ENCODE results near the gene LHFPL4. TPM values are rescaled to one million over a fixed set of nuclear protein-coding genes. Genes with fewer than 3 reads are reported as not detected.

LHFPL4 gene
- total RNA-seq, 4 donors from 2014 or later, result 0.04 to 0.13 TPM; not detected in 2

DNA sequence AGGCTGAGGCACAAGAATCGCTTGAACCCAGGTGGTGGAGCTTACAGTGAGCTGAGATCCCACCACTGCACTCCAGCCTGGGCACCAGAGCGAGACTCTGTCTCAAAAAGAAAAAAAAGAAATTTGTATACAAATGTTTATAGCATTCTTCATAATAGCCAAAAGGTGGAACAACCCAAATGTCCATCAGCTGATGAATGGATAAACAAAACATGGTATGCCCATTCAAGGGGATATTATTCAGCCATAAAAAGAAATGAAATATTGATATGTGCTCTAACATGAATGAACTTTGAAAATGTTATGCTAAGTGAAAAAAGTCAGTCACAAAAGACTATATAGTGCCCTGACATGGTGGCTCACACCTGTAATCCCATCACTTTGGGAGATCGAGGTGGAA, 11.4 kb downstream of the LHFPL4 start:
- ATAC-seq, result no peak
- Histone ChIP-seq H3K4me3 (no peak overlapping the region), H3K27me3 (peaks cover 24% of the 10 kb centered on the region), H3K4me1 (no peaks in the 10 kb centered on the region), H3K36me3 (no peaks in the 10 kb centered on the region), H3K9me3 (peaks cover 0 to 5% (median 0%) of the 10 kb centered on the region in 3 donors), H3K27ac (no peak overlapping the region)
- 83 to 97% methylated on average over 3 of the region's 3 CpGs for WGBS, 2 donors (ENCODE audit: low coverage in 1 of 2)
- TF ChIP-seq POLR2A (IDR thresholded peaks at IDR 0.05) (no peak), POLR2AphosphoS5 (IDR thresholded peaks at IDR 0.05) (no peak), CTCF (IDR thresholded peaks at IDR 0.05) (no peak), EP300 (IDR thresholded peaks at IDR 0.05) (no peak)

GRCh38 chr3:9536212-9536611, 17.4 kb downstream of the LHFPL4 start:
- TF ChIP-seq EP300 (IDR thresholded peaks at IDR 0.05), result no peak
- no peaks in the 10 kb centered on the region for H3K36me3 ChIP-seq
- no peak overlapping the region for H3K4me3 ChIP-seq
- no peaks in the 10 kb centered on the region for H3K4me1 ChIP-seq
- ATAC-seq, result no peak
- peaks cover 44% of the 10 kb centered on the region for H3K27me3 ChIP-seq
- no peak overlapping the region for H3K27ac ChIP-seq
- no peaks in the 10 kb centered on the region for H3K9me3 ChIP-seq

DNA sequence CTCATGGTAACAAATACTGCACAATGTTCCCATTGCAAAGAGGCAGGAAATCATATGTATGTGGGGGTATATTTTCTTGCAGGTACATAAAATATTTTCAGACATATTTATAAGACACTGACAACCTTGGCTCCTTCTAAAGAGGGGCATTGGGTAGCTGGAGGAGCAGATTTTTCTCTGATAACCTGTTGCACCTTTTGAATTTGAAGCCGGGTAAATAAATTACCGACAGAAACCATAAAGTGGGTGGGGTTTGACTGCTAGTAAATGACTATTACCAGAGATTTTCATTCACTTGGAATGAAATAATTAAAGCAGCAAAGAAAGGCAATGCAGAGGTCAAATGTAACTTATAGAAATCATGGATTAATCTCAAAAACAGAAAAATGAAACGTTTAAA, 19.2 kb downstream of the LHFPL4 start:
- TF ChIP-seq CTCF (IDR thresholded peaks at IDR 0.05) (no peak), POLR2A (IDR thresholded peaks at IDR 0.05) (no peak), EP300 (IDR thresholded peaks at IDR 0.05) (no peak), POLR2AphosphoS5 (IDR thresholded peaks at IDR 0.05) (no peak)
- Histone ChIP-seq H3K27ac (no peak overlapping the region), H3K4me3 (no peak overlapping the region), H3K36me3 (no peaks in the 10 kb centered on the region), H3K4me1 (no peaks in the 10 kb centered on the region), H3K27me3 (peaks cover 44% of the 10 kb centered on the region), H3K9me3 (peaks cover 0 to 10% (median 0%) of the 10 kb centered on the region in 3 donors)
- 72 to 80% methylated on average over 2 to 3 of the region's 3 CpGs for WGBS, 2 donors (ENCODE audit: low coverage in 1 of 2)
- no peak for ATAC-seq

- ATAC-seq, result no peak
- 20 to 65% methylated on average over 1 to 2 of the region's 2 CpGs for WGBS, 2 donors (ENCODE audit: low coverage in 1 of 2)
These were observed 28.5 kb downstream of the LHFPL4 start for GRCh38 chr3:9525078-9525477.

DNA sequence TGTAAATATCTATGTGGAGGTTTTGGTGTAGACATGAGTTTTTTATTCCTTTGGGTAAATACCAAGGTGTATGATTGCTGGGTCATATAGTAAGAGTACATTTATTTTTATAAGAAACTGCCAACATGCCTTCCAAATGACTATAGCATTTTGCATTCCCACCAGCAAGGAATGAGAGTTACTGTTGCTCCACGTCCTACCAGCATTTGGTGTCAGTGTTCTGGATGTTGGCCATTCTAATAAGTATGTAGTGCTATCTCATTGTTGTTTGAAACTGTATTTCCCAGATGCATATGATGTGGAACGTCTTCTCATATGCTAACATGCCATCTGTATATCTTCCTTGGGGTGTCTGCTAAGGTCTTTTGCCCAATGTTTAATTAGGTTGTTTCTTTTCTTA, 38.7 kb downstream of the LHFPL4 start:
- Histone ChIP-seq H3K9me3 (peaks cover 0 to 10% (median 0%) of the 10 kb centered on the region in 3 donors), H3K27me3 (peaks cover 13% of the 10 kb centered on the region), H3K4me1 (no peaks in the 10 kb centered on the region), H3K27ac (no peak overlapping the region), H3K4me3 (no peak overlapping the region), H3K36me3 (no peaks in the 10 kb centered on the region)
- WGBS, 2 donors (ENCODE audit: low coverage in 1 of 2), result 49 to 61% methylated on average over 2 of the region's 2 CpGs
- no peak for ATAC-seq
- TF ChIP-seq EP300 (IDR thresholded peaks at IDR 0.05) (no peak), CTCF (IDR thresholded peaks at IDR 0.05) (no peak), POLR2A (IDR thresholded peaks at IDR 0.05) (no peak), POLR2AphosphoS5 (IDR thresholded peaks at IDR 0.05) (no peak)

More at GRCh38 chr3:9525078-9525477, 28.5 kb downstream of the LHFPL4 start:
- Histone ChIP-seq H3K9me3 (peaks cover 0 to 10% (median 0%) of the 10 kb centered on the region in 3 donors), H3K27ac (no peak overlapping the region), H3K27me3 (peaks cover 13% of the 10 kb centered on the region), H3K36me3 (no peaks in the 10 kb centered on the region), H3K4me1 (no peaks in the 10 kb centered on the region), H3K4me3 (no peak overlapping the region)
- TF ChIP-seq EP300 (IDR thresholded peaks at IDR 0.05) (no peak), CTCF (IDR thresholded peaks at IDR 0.05) (no peak), POLR2AphosphoS5 (IDR thresholded peaks at IDR 0.05) (no peak), POLR2A (IDR thresholded peaks at IDR 0.05) (no peak)

Measured in gastroesophageal sphincter (tissue), 4 donors.